Inferior parietal cortex (tissue), 1 donor: ENCODE data around the gene NOC4L.

Experiments used
- DNase-seq: peaks from one replicate; pipeline ENCODE4 v3.0.0-alpha.2; 2016; ENCODE audit errors: extremely low spot score

Gene NOC4L

GRCh38 chr12:132197581-132198354 lies 53.5 kb downstream of the NOC4L start:
- no peak for DNase-seq

GRCh38 chr12:132199101-132199500 lies 54.8 kb downstream of the NOC4L start:
- DNase-seq = no peak

GRCh38 chr12:132199526-132200319 lies 55.5 kb downstream of the NOC4L start:
- no peak for DNase-seq

- no peak for DNase-seq
These were observed 56.5 kb downstream of the NOC4L start for GRCh38 chr12:132200800-132201199.

GRCh38 chr12:132201391-132202120 lies 57.3 kb downstream of the NOC4L start:
- DNase-seq = no peak
